Kidney tubule cell (primary cell): Measurements from ENCODE around the gene BCOR.

Experiments used
- DNase-seq: peaks from one replicate; pipeline ENCODE4 v3.0.0-alpha.2; 2018; ENCODE audit warnings: low spot score

The BCOR gene

DNA sequence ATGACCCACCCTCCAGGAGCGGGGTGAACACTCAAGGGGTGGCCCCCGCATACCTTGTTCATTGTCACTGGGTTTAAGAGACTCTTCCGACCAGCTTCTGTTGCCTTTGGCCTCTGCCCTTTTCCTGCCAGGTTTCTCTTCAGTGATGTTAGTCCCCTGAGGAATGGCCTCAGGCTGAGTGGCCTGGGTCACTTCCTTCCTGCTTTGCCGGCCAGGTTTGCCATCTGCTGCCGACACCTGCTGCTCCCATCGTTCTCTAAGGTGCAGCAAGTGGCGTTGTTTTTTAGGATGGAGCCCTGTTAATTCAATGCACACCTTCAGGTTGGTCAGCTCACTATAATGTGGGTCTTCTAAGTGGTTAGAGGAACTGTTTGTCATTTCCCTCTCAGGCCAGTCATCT is 34.2 kb downstream of the BCOR start:
- no peak for DNase-seq

DNA sequence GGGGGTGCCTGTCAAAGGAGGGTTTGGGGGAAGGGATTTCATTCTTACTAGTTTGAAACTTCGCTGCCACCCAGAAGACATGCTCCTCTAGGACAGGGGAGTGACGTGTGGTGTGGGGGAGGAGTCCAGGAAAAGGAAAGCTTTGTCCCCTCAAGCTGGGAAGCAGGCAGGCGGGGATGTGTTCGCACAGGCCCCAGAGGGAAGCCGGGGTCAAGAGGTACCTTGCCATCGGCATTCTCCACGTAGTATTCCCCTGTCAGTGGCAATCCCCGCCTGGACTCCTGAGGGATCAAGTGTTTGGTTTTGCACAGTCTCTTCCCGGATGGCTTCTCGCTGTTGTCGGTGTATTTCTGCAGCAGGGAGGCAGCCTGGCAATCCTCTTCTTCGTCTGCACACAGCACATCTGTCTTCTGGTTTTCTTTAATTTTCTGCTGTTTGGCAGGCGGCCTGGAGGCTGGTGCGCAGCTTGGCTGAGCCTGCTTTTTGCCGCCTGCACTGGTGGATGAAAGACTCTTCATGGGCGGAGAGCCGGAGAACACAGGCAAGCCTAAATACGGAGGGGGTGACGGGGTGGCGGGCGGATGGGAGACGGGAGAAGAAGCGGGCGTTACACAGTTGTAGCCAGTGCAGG is 35.1 kb downstream of the BCOR start:
- DNase-seq: no peak

DNA sequence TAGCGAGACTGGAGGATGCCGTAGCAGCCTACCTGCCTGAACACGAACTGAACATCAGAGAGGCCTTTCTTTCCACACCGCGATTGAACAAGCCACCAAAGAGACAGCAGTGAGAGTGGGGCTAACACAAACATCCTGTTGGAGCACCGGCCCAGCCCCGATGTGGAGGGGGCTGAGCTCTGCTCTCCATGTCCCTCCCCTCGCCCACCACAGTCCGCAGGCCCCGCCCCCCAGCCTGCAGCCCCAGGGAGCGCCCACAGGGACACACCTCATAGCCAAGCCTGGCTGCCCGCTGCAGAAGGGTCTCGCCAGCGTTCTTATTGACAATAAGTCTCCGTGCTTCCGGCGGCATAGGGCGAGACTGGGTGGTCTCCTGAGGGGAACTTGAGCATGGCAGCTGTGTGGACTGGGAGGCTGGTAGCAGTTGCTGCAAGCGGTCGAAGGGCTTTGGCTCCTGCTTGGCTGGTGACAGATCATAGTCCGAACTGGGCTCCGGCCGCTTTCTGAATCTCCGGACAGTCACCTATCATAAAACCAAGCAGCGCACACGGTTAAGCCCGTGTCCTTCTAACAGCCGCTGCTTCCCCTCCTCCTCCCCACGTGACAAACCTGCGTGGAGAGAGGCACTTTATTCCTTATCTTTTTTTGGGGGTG is 35.8 kb downstream of the BCOR start:
- no peak for DNase-seq

DNA sequence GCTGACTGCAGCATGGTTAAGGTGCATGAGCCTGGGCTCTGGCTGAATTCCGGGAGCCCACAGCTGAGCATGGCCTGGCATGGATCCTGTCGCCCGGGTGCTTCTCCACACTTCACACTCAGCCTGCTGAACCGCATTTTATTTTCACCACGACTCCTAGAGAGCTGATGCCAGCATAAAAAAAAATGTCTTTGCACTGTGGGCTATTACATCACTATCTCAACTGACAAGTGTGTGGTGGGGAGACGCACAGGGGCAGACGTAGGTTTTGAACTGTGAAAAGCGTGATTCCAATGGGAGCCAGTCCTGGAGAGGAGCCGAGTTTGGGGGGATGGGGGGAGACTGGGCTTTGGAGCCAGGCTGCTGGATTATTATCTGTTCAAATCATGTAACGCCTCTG is 36.8 kb downstream of the BCOR start:
- DNase-seq: no peak

DNA sequence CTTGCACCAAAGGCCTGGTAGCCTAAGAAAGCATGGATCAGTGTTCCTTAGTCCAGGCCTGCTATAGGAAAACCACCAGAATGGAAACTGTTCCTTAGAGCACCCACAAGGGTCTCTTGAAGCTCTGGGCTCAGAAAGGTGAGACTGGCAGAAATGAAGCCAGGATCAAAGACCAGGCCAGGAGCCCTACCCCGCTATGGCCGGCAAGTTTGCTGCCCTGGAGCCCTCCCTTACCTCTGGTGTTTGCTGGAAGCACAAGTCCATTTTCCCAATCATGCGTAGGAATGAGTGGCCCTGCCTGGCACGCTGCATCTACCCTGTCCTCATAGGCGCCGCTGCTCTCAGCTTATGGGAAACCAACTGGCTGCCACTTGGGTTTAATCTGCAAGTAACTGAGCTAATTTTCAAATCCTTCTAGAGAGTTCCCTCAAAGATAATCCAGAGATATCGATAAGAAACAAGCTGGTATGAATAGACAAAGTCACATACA is 37.4 kb downstream of the BCOR start:
- DNase-seq: no peak

DNA sequence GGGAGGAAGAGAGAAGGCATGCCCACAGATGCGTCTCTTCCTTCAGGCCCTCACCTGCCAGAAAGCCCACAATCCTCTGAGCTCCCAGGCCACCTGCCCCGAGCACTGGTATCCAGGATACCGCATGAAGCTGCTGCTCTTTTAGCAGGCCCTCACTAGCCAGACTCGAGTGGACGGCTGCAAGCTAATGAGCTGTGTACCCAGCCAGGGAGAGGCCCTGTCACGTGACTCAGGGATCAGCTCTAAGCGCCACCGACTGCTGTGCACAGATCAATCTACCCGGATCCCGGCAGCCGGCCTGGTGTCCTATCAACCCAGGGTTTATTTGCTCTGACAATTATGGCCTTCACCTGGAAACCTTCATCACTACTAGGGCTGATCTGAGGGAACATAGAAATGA is 39.0 kb downstream of the BCOR start:
- DNase-seq: no peak

DNA sequence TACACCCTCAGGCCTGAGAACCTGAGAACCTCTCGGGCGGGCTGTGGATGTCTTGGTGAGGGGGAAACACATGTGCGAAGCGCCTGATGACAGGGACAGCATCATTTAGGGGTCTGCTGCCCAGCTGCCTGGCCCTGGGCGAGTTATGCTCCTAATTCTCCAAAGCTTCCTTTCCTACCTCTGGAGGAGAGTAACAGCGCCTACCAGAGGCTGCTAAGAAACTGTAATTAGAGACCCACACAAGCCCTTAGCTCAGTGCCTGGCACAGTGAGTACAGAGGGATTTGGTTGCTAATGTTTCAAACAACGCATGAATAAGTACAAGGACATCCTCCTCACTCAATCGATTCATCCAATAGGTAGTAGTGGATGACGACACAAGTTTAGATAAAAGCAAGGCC is 40.4 kb downstream of the BCOR start:
- DNase-seq: no peak

DNA sequence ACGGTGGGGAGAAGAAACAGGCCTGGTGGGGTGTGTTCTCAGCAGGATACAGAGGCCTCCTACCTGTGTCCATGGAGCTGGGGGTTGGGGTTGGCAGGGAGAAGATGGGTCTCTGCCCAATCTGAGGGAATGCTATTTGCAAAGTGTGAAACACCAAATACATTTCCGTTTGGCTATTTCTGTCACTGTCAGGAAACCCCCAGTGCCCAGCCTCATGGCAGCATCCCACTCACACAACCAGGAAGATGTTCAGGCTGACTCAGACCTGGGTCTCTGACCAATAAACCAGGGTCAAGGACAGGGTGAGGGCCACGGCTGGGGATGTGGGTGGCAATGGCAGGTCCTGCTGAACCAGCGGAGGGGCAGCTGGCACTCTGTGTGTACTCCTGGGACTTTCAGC is 41.3 kb downstream of the BCOR start:
- DNase-seq: no peak

DNA sequence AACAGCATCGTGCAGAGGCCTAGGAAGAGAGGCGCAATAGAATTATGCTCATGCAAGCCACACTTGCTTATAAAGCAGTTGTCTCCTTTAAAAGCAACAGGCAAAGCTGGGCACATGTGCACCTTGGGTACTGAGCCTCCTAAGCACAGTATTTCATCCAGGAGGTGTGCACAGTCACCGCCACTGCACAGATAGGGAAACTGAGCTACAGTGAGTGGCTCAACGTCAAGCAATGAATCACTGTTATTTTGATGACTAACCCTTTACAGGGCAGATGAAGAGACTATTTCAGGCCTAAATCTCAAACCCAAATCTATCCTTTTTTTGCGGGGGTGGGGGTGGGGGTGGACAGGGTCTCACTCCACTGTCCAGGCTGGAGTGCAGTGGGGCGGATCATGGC is 42.3 kb downstream of the BCOR start:
- no peak for DNase-seq

DNA sequence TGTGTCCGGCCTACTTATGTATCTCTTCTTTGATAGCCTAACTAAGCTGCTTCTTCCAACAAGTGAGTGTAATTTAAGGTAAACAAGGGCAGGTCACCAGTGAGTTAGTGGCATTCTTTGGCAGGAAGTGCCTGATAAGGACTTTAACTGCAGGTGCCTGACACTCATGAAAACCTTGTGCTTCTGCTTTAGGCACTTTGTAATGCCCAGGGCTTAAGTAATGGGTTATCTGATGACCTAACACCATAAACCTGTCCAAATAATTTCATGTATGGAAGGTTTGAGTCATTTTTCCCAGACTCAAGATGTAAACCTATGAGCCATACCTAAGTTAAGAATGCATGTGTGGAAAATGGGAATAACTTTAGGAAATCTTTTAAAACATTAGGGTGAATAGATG is 43.0 kb downstream of the BCOR start:
- DNase-seq: no peak

DNA sequence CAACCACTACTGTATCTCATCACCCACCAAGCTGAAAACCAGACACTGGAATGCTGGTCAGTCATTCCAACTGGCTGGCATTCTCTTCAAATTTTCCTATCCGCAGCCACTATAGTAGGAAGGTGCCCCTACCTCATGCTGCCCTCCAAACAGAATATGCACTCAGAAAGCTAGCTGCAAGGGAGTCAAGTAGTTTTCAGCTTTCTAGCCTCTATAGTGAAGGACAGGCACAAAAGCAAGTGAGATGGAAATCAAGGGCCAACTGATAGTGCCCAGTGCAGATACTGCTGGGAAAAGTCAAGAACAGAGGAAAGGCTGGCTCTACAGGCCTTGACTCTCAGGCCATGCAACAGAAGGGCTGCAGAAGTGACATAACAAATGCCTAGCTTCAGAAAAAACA is 47.2 kb downstream of the BCOR start:
- DNase-seq: no peak

DNA sequence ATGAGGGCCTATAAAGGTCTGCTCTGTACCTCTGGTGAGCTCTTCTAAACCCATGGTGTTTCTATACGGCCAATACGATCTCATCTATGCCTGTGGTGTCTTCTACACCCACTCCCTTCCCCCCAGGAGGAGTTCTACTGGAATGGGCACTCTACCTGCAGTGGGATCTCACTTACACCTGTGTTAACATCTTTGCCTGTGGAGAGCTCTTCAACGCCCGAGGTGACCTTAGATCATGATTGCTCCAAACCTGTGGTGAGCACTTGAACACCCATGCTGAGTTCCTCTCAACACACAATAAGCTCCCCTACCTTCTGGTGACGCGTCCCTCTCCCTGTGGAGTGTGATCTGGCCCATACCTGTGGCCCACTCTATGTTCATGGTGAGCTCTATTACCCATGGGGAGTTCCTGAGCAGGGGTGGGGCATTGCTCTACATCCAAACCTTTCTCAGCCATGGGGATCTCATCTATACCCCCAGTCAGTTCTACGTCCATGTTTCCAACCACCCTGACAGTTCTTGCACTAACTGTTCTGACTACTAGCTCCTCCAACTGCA is 48.6 kb downstream of the BCOR start:
- DNase-seq: no peak

DNA sequence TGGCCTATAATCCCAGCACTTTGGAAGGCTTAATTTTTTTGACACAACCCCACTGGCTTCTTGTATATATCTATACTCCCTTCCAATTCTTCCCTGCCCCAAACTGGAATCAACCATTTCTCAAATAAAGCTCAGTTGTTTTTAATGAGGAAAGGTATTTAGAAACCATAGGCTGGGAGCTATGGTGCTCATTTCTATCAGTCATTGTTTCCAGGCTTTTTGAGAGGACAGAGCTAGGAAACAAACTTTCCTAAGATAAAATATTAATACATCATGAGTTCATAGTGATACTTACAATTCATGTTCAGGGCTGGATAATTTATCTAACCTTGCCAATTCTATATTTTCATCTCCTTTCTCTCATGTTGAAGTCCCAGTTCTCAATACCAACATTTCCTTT is 50.3 kb downstream of the BCOR start:
- no peak for DNase-seq

DNA sequence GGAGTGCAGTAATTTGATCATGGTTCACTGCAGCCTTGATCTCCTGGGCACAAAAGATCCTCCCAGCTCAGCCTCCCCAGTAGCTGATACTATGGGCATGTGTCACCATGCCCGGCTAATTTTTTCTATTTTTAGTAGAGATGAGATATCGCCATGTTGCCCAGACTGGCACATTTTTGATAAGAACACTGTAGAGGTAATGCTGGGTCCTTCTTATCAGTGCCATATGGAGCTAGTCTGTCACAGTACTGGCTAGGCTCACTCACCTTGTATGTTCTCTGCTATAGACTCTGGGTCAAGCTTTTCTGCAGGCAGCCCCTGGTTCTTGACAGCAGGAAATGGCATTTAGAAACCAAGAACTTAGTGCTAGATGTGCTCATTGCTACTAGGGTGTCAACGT is 53.9 kb downstream of the BCOR start:
- no peak for DNase-seq

DNA sequence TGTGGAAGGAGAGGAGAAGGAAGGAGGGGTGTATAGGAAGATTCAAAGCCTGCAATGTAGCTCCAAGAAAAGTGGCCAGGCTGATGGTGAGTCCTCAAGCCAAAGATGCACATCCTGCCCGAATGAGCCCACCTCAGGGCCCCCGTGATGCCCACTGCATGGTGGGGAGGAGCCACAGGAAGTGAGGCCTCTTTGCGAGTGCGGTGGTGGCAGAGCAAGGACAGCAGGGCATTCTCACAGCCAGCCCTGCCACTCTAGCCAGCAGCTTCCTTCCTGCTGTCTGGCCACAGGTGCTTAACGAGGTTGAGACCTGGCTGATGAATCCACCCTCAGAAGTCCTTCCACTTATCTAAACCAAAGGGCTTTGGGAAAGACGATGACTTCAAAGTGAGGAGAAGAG is 55.8 kb downstream of the BCOR start:
- no peak for DNase-seq

DNA sequence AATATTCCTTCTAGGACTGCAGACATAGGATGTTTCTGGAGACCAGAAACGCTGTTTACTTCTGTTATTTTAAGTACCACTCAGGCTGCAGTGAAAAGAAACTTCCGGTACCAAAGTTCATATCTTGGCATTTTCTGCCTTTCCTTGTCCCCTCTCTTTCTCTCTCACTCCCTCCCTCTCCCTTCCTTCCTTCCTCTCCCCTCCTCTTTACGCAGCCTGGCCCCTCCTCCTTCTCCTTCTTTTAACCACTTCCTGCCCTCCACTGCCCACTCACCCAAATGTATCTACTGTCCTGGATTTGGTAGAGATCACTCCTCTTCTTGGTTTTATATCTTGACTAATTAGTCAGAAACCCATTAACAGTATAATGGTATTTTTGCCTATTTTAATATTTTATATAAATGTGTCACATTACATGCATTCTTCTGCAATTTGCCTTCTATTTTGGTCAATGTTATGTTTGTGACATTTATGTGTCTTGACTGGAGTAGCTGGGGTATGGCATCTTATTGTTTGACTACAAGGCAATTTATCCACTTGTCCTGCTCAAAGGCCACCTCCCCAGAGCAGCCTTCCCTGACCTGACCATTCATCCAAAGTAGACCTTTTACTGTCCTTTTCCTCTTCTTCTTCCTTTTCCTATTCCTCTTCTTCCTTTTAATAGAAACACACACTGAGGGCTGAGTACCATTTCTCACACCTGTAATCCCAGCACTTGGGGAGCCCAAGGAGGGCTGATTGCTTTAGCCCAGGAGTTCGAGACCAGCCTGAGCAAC is 56.9 kb downstream of the BCOR start:
- DNase-seq: no peak

DNA sequence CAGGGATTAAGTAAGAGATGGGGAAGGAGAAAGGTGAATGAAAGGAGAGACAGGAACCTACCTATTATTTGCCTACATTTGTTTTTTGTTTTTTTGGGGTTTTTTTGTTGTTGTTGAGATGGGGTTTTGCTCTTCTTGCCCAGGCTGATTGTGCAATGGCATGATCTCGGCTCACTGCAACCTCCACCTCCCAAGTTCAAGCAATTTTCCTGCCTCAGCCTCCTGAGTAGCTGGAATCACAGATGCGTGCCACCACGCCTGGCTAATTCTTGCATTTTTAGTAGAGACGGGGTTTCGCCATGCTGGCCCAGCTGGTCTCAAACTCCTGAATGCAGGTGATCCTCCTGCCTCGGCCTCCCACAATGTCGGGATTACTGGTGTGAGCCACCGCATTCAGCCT is 57.9 kb downstream of the BCOR start:
- no peak for DNase-seq

DNA sequence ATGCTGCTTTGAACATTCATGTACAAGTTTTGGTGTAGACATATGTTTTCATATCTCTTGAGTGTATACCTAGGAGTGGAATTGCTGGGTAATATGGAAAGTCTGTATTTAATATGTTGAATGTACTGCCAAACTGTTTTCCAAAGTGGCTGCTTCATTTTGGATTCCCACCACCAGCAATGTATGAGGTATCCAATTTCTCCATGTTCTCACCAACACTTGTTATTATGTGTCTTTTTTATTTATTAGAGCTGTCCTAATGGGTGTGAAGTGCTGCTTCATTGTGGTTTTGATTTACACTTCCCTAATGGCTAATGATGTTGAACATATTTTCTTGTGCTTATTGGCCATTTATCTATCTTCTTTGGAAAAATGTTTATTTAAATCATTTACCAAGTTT is 60.4 kb downstream of the BCOR start:
- DNase-seq: no peak

DNA sequence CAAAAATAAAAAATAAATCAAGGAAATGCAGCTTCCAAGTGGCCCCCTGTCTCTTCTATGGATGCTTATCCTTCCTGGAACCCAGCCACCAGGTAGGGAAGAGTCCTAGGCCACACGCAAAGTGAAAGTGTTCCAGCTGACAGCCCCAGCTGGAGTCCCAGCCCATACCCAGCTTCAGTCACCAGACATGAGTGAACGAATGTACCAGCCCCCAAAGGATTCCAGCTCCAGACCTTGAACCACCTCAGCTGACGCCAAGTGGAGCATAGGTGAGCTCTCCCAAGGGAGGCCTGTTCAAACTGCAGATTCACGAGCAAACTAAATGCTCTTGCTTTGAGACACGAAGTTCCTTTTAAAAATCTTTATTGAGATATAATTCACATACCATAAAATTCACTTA is 62.0 kb downstream of the BCOR start:
- DNase-seq: peak; percentile 43

DNA sequence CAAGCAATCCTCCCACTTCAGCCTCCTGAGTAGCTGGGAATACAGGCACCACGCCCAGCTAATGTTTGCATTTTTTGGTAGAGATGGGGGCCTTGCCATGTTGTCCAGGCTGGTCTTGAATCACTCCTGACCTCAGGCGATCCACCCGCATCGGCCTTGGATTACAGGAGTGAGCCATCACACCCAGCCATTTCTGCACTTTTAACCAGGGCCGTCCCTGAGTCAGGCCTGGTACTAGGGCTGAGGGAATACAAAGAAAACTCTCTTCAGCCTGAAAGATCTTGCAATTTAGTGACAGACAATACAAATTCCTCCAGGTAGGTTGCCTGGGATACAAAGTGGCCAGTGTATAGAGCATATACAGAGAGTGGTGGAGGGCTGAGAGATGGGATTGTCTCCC is 65.8 kb downstream of the BCOR start:
- DNase-seq: no peak

DNA sequence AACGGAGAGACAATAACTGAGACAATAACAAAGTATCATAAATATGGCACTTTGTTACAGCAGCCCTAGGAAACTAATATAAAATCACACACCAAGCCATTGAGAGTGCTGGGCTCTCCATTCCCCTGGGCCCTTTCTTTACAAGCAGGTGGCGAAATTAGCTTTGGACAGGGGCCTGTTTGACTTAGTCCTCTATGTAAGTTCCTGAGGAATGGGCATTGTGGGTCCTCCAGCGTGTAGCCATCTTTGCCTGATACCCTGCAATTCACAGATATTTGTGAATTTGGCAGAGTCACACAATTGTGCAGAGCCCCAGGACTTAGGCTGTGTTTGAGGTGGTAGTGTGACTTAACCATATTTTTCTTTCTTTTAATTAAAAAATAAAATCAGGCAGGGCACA is 67.6 kb downstream of the BCOR start:
- DNase-seq: no peak

DNA sequence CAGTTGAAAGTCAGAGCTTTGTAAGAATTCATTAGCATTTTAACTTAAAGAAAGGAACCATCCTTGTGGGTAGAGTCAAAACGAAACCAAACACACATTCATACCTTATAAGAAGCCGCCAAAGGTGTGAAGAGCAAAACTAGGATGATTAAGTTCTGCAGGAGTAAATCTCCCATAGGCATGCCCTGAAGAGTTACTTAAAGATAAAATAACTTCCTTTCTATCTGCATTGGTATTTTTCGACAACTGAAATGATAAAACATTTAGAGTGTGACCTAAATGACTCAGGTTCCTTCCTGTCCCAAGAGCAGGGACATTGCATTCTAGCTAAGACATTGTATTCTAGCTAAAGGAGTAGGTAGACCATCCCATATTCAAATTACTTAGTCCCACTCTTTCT is 75.3 kb downstream of the BCOR start:
- DNase-seq: no peak

DNA sequence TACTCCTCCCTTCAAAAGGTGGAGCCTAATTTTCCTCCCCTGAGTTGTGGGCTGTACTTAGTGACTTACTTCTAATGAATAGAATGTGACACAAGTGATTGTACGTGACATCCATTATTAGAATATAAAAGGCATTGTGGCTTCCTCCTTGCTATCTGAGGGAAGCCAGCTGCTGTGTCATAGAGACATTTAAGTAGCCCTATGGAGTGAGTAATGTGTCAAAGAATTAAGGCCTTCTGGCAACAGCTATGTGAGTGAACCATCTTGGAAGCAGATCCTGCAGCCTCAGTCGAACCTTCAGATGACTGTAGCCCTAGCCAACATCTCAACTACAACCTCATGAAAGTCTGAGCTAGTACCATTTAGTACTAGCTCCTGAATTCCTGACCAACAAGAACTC is 76.1 kb downstream of the BCOR start:
- no peak for DNase-seq
